ENCODE results near the gene RHOBTB3.
"Not testable (repeated sequence)": the region's sequence is repeated elsewhere in the genome, so short reads cannot be mapped to it uniquely, and the experiment has no call there.

The RHOBTB3 gene

DNA sequence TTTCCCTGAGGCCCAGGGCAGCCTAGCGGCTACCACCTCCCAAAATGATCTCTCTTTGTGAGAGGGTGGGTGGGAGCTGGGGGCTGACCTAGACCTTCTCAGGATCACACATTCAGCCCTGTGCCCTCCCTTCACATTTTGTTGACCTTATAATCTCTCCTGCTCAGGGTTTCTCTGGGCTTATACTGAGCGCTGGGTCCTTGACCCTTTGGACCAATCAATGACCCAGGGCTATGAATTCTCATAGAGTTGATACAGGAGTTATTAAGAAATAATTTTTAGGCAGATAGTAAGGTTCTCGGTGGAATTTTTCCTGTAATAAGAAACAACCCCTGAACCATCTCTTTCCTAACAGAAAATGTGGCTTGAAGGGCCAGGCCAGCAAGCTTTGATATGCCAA lies 69.4 kb downstream of the RHOBTB3 start:
- no peak for DNase-seq (ENCODE audit: low spot score)

DNA sequence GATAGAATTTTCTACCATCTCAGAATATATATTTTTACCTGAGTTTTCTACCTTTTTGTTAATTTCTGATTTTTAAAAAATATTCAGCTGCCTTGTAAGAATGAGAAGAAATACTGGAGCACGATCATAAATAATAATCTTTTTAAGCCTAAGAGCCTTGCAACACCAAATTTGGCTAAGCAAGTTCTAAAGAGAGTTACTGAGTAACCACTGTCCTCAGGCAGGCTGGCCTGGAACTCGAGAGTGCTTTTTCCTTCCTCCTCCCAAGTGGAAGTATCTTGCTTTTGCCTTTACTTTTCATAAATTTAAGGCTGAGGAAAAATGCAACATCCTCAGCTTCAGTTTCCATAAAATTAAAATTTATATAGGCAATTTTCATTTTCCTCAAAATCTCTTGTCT lies 70.4 kb downstream of the RHOBTB3 start:
- no peak for DNase-seq (ENCODE audit: low spot score)

DNA sequence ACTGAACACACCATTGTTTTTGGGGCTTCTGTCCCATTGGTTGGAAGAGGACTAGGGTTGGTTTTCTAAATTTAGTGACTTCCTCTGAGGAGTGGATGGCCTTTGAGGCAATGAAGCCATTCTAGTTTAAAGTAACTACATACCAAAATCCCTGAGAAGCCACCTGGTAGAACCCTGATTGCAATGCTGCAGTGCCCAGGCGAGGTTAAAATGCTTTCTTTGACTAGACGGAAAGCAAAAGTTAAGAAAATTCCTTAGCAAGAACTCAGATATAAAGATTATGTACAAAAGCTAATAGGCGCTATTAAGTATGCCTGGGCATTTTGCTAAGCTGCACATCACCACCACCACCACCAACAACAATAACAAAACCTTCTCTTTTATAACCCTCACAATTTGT lies 70.8 kb downstream of the RHOBTB3 start:
- no peak for DNase-seq (ENCODE audit: low spot score)

DNA sequence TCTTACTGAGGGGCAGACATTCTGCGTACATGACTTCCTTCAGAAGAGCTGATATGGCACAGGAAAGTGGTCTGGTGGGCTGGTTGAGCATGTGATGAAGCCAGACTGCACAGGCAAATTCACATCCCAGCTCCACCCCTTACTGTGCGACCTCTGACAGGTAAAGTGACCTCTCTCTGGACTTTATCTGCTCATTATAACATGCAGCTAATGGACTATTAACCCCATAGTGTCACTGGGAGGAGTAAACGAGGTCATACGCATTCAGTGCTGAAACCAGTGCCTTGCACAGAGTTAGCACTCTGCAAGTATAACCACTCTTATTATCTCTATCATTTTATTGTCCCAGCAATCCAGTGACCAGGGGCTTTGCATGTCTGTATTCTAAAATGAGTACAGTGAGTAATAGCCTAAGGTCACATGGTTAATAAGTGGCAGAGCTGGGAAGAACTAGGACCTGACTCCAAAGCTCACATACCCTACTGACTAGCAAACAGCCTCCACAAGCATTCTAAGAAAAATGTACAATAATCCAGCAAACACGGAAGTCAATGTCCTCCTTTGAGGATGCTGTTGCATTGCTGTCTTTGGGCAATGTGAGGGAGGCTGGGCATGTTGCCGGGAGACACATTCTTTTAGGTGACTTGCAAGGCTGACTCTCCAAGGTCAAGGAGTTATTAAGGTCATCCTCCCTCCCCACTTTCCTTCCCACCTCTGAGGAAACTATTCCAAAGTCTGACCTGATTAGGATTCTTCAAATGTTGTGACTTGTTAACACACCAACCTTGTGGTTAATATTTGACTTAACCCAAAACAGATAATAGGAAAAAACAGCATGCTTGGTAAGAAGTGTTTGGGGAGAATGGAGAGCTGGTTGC lies 72.4 kb downstream of the RHOBTB3 start:
- DNase-seq (ENCODE audit: low spot score) = no peak

DNA sequence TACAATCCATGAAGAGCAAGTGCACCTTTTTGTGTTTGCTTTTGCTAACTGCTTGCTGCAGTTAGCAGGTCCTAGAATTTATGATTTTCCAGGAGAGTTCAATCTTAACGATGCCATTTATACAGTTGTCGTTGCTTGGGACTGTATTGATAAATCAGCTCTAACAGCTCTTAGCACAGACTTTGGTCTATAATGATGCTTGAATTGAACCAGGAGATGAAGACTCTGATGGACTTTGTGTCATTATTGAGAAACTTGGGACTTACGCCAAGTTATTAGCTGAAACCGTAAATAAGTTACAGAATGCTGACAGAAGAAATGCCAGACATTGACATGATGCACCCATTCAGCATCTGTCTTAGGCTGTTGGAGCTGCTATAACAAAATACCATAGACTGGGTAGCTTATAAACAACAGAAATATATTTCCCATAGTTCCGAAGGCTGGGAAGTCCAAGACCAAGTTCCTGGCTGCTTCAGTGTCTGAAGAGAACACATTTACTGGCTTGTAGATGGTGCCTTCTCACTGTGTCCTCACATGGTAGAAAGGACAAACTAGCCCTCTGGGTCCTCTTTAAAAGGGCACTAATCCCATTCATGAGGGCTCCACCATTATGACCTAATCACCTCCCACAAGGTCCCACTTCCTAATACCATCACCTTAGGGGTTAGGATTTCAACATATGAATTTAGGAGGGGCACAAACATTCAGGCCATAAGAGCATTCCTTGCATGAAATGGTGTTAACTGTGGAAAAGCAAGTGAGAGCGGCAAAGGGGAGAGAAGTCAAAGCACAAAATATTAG lies 73.8 kb downstream of the RHOBTB3 start:
- no peak for DNase-seq (ENCODE audit: low spot score)

DNA sequence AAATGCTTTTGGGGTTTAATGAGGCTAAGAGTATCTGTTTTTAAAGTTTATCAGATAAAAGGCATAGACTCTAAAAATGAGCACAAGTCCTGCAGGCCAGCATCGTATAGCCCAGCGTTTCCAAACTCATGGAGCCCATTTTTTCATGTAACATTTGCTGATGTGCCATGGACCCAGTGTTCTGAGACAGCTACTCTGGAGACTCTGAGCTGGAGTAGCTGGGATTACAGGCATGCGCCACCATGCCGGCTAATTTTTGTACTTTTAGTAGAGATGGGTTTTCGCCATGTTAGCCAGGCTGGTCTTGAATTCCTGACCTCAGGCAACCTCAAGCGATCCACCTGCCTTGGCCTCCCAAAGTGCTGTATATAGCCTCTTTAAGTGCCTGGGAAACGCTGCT lies 75.6 kb downstream of the RHOBTB3 start:
- DNase-seq (ENCODE audit: low spot score) = no peak

DNA sequence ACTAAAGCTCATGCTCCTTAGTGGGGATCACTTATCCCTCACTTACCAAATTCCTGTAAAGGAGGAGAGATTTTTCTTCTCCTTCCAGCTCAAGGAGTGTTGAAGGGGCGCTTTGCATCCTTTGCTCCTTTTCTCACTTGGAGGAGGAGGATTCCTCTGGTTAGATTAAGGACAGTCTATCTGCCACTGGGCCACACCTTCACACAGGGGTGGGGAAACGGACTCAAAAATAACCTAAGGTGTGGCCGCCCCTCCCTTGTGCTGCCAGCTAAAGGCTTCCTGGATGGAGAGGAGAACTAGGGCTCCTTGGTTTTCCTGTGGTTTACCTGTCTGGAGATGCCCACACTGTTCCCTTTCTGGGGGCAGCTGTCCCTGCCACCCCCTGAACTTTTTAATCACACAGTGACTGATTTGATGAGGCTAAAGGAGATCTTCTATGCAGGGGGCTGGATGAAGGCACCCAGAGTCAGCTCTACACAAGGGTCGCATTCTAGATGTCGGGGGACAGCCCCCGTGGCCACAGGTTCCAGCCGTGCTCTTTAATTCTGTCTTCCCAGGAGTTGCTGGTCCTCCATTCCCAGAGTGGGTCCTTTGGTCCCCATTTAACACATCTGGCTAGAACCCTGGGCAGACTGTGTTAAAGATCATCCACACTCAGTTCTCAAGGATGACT lies 77.0 kb downstream of the RHOBTB3 start:
- DNase-seq (ENCODE audit: low spot score) = no peak

DNA sequence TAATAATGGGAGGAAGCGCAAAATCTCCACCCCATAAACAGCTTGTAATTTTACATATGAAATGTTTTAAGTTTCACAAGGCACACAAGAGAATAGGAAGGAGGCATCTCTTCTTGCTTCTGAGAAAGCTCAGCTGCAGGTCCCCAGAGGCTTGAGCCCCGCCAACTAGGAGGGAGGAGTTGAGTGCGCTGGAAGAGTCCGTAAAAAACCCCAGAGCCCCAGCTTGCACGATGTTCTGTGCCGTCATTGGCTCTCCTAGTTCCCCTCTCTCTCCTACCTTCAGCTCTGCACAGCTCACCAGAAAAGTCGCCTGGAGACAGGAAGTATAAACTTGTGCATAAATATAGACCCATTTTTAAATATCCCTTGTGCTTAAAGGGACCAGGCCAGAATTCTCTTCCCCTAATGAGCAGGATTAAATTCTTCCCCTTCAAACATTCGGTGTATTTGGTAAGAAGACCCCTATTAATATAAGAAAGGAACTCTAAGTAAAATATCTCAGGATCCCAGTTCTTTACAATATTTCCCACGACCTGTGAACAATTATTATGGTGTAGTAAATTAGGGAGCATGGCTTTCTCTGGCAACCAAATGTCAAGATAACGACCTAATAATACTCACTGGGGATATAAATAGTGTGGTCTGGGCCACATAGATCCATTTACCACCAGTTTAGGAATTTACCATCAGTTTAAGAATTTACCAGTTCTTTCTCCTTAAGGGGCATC lies 77.7 kb downstream of the RHOBTB3 start:
- no peak for DNase-seq (ENCODE audit: low spot score)

DNA sequence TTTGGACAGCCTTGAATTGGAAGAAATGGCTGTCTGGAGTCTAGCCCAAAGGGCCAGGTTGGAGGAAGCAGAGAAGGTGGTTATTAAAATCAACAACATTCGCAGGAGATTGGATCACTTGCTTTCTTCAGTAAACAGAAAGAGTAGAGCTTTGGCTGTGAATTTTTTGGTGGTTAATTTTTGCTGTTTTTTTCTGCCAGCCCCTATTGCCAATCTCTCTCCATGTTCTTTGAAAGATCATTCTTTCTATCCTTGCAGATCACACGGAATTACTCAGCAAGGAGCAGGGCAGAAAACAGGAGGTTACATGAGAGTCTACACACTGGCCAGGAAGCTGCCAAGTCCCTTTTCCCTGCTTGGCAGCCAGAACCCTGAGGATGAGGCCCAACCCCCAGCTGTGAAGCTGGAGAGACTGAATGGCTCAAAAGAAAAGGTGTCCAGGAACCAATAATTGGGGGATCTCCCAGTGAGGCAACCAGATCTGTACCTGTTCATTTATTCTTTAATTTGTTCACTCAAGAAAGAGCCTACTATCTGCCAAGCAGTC lies 78.4 kb downstream of the RHOBTB3 start:
- no peak for DNase-seq (ENCODE audit: low spot score)

DNA sequence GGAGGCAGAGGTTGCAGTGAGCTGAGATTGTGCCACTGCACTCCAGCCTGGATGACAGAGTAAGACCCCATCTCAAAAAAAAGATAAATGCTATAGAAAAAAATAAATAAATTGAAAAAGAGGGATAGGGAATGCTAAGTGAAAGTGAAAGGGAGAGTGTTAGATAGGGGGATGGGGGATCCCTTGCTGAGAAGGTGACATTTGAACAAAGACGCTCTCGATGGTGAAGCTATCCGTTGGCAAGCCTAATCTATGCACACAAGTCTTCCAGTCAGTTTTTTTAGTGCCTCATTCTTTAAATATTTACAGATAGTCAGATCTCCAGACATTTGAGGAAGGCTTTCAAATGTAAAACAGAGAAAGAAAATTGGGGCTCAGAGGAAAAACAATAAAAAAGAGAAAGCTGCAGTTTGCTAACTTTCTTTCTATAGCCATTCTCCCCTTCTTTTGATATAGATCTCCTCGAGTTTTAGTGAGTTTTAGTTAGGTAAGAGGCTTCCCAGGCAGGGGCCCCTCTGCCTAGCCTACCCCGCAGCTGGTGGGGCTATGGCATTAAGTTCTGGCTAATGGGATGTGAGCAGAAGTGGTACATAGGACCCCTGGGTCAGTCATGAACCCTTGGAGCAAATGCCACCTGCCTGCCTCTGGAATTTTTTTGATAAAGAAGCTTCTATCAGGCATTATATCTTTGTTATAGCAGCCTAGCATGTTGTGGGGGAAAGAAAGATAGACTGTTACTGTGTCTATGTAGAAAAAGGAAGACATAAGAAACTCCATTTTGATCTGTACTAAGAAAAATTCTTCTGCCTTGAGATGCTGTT lies 79.4 kb downstream of the RHOBTB3 start:
- no peak for DNase-seq (ENCODE audit: low spot score)

DNA sequence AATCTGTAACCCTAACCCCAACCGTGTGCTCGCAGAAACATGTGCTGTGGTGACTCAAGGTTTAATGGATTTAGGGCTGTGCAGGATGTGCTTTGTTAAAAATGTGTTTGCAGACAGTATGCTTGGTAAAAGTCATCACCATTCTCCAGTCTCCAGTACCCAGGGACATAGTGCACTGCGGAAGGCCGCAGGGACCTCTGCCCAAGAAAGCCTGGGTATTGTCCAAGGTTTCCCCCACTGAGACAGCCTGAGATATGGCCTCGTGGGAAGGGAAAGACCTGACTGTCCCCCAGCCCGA lies 79.9 kb downstream of the RHOBTB3 start:
- not testable (repeated sequence) for DNase-seq (ENCODE audit: low spot score)

DNA sequence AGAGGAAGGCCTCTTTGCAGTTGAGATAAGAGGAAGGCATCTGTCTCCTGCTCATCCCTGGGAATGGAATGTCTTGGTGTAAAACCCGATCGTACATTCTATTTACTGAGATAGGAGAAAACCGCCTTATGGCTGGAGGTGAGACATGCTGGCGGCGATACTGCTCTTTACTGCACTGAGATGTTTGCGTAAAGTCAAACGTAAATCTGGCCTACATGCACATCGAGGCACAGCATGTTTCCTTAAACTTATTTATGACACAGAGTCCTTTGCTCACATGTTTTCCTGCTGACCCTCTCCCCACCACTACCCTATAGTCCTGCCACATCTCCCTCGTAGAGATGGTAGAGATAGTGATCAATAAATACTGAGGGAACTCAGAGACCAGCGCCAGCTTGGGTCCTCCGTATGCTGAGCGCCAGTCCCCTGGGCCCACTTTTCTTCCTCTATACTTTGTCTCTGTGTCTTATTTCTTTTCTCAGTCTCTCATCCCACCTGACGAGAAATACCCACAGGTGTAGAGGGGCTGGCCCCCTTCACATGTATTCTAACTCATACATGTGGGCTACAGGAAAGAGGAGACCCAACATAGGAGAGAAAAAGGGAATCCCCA lies 80.4 kb downstream of the RHOBTB3 start:
- not testable (repeated sequence) for DNase-seq (ENCODE audit: low spot score)

DNA sequence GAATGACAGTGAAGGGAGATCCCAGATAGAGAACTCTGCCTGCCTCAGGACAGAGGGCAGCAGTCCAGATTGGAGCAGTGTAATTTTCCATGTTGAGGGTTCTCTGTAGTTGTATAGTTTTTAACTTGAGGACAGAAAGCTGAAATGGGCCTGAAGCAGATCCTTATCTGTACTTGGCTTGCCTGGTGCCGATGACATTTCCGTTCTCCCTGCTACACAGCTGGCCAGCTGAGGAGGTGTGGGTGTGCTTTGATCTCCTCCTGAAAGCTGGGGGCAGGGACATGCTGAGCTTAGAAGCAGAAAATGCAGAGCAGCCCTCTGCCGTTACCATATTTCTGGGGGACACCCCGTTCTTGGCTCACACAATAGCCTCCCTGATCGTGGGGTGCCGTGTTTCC lies 80.9 kb downstream of the RHOBTB3 start:
- peak; percentile 31 for DNase-seq (ENCODE audit: low spot score)

DNA sequence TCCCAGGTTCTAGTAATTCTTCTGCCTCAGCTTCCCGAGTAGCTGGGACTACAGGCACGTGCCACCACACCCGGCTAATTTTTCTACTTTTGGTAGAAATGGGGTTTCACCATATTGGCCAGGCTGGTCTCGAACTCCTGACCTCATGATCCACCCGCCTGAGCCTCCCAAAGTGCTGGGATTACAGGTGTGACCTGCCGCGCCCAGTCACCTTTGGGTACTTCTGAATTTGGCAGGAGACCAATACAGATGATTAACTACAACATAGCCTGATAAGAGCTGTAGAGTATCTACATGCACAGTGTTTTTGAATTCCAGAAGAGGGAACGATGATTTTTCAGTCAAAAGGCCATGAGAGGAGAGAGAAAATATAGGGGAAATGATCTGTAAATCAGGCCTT lies 81.9 kb downstream of the RHOBTB3 start:
- DNase-seq (ENCODE audit: low spot score) = peak; percentile 17

DNA sequence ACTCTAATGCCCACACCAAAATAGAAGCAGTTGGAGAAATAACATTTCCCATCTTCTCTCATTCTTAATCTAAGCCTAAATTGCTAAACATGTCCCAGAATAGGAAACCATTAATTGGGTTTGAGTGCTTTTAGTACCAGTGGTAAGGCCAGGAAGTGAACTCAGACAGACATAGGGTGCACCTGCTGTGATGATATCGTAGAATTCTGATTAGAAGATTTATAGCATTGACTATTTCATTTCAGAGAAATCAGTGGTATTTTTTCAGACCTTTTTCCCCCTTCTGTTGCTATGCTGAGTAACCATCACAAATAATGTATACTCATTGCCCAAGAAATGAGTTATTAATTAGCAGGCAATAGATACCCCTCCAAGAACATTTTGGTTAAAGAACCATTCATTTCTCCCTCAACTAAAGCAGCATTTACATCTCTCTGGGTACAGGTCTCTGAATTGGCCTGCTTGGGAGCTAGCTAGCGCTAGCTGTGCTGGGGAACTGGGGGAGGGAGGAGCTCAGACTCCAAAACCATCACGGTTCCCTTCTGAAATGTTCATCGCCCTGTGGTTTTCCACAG lies 84.1 kb downstream of the RHOBTB3 start:
- DNase-seq (ENCODE audit: low spot score) = no peak

DNA sequence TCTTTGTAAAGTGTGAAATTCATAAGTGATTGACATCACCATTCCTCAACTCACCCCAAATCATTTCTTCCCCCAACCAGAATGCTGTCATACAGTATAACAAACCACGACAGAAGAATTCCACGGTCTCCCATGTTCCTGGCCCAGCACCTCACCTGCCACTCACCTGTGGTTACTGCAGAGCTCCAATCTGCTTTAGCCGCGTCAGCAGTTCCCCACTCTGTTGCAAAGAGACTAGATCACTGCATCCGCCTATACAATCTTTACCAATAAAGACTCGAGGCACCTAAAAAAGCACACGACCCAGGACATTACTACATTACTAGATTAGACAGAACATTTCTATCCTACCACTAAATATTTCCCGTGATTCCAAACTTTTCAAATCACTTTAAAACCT lies 85.2 kb downstream of the RHOBTB3 start:
- no peak for DNase-seq (ENCODE audit: low spot score)

DNA sequence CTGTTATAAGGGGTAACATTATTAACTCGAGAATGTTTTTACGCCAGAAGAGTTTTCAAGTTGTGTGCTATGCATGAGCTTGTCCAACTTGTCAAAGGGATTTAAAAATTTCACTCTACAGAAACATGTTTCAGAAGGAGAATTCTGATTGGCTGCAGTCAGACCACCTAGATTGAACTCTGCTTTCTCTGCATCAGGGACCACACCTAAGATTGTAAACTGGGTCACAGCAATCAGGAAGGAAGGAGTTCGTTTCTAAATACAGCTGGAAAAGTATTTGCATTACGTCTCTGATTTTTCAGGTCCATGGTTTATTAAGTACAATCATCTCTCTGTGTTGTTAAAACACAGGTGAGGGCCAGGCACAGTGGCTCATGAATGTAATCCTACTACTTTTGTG lies 85.6 kb downstream of the RHOBTB3 start:
- DNase-seq (ENCODE audit: low spot score) = no peak

DNA sequence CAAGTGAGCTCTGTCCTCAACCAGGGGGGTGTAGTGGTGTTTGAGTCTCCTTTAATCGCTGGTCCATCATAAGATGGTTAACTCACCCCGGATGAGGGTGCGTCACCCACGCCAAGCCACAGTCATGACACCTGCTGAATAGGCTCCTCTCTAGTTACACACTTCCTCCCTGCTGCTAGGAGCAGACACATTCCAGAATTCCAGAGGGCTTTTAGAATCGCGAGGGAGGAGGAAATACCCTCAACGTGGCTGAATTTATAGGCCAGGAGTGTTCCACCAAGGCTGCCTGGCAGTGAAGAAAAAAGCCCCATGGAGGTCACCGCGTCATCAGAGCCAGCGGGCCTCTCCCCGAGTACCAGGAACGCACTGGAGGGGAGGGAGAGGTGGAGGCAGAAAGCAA lies 86.3 kb downstream of the RHOBTB3 start:
- peak; percentile 98 for DNase-seq (ENCODE audit: low spot score)

DNA sequence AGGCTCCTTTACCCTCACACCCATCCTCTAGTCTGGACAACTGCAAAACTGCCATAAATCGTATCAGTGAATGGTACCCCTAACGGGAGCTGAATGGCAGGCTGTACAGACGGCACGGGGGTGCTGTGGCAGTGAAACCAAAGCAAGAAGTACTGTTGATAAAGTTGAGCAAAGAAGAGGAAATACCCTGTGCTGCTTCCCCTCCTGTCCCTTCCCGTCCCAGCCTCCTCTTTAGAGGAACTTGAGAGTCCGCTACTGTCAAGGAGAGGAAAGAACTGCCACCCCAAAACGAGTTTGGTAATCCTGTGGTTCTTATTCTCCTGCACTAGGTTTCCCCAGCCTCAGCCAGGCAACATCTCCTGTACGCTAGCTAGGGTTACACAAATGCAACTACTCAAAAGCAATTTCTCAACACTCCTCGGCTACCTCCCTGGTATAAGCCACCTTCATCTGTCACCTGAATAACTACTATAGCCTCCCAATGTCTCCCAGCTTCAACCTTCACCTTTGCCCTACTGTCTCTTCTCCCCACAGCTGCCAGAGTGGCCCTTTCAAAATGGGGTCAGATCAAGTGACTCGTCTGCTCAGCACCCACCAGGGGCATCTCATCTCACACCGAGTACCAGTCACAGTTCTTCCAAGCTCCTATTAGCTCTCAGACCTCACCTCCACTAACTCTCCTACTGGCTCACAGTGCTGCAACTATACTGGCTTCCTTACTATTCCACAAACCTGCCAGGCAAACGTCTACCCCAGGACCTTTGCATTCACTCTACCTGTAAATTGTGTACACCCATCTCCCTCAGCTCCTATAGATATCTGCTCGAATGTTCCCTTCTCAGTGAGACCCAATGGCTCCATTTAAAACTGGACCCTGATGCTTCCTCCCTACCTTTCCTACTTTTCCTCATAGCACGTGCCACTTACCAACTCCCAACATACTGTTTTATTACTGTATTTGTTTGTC lies 87.3 kb downstream of the RHOBTB3 start:
- peak; percentile 83 for DNase-seq (ENCODE audit: low spot score)

Measured in RKO (cell line).